H1 (cell line): ENCODE results near the gene MICALL2.

Experiments
- BCL11A ChIP-seq, 2 experiments: IDR thresholded peaks; one replicate each; pipeline ENCODE4 v1.6.1; 2011; ENCODE audit warnings: low read depth in 2 of 2, low read length in 2 of 2, mild to moderate bottlenecking in 2 of 2
- EGR1 ChIP-seq: IDR thresholded peaks from 2 replicates; pipeline ENCODE4 v1.6.1; 2011; ENCODE audit warnings: low read depth, low read length, borderline replicate concordance
- EP300 ChIP-seq, 2 experiments: IDR thresholded peaks; 1 replicate in 1 of 2; 2 replicates in 1 of 2; pipeline ENCODE4 v1.6.1; 2011 to 2012; ENCODE audit warnings: low read depth in 2 of 2, low read length in 2 of 2, mild to moderate bottlenecking in 2 of 2, borderline replicate concordance in 1 of 2, inconsistent platforms in 1 of 2, moderate library complexity in 1 of 2
- EZH2 ChIP-seq: fragments of 200-600 bp; sonication (generic); IDR thresholded peaks from 2 replicates; pipeline ENCODE4 v1.7.1; 2012; ENCODE audit warnings: low read depth, mild to moderate bottlenecking, moderate library complexity, low read length, inconsistent platforms; ENCODE audit not compliant: severe bottlenecking
- KDM4A ChIP-seq: IDR thresholded peaks from one replicate; pipeline ENCODE4 v1.7.1; 2012; ENCODE audit warnings: low read depth, mild to moderate bottlenecking, moderate library complexity, low read length, inconsistent platforms; ENCODE audit not compliant: severe bottlenecking
- KDM5A ChIP-seq: fragments of 200-600 bp; IDR thresholded peaks from 2 replicates; pipeline ENCODE4 v1.7.1; 2012; ENCODE audit warnings: mild to moderate bottlenecking, low read length, inconsistent platforms, mixed read lengths
- MAFK ChIP-seq: IDR thresholded peaks from 2 replicates; pipeline ENCODE4 v1.6.1; 2012; ENCODE audit warnings: low read depth, mild to moderate bottlenecking, improper control_type of control experiment, low read length
- MAX ChIP-seq: IDR thresholded peaks from 2 replicates; pipeline ENCODE4 v1.6.1; 2012; ENCODE audit warnings: inconsistent platforms
- POLR2A ChIP-seq, 2 experiments: IDR thresholded peaks; 1 replicate in 1 of 2; 2 replicates in 1 of 2; pipeline ENCODE4 v1.6.1; 2011; ENCODE audit warnings: low read depth in 2 of 2, low read length in 2 of 2, mild to moderate bottlenecking in 2 of 2; ENCODE audit errors: control extremely low read depth in 1 of 2
- POLR2AphosphoS5 ChIP-seq: IDR thresholded peaks from 2 replicates; pipeline ENCODE4 v1.6.1; 2011; ENCODE audit warnings: low read depth, low read length
- RNF2 ChIP-seq: fragments of 200-900, 300-1000 bp; sonication (generic); IDR thresholded peaks from 2 replicates; pipeline ENCODE4 v1.7.1; 2016; ENCODE audit warnings: borderline replicate concordance, low read depth, mild to moderate bottlenecking, antibody characterized with exemption, low read length; ENCODE audit not compliant: poor library complexity, severe bottlenecking; ENCODE audit errors: missing control alignments
- RXRA ChIP-seq: IDR thresholded peaks from 2 replicates; pipeline ENCODE4 v1.6.1; 2011; ENCODE audit warnings: low read depth, mild to moderate bottlenecking, low read length, moderate library complexity; ENCODE audit not compliant: insufficient read depth
- SIN3A ChIP-seq, 2 experiments: IDR thresholded peaks in 1 of 2; conservative IDR thresholded peaks in 1 of 2; 2 replicates each; pipeline ENCODE4 v1.6.1; 2011 to 2012; ENCODE audit warnings: low read length in 2 of 2, improper control_type of control experiment in 1 of 2, low read depth in 1 of 2, mild to moderate bottlenecking in 1 of 2
- TF ChIP-seq, protein P1 (sequence below), 3 experiments: IDR thresholded peaks; 1 replicate in 2 of 3; 2 replicates in 1 of 3; pipeline versions ENCODE4 v1.5.1 to v1.6.1; 2011; ENCODE audit warnings: low read length in 3 of 3, mild to moderate bottlenecking in 3 of 3, inconsistent platforms in 2 of 3, low read depth in 1 of 3, moderate library complexity in 1 of 3; ENCODE audit not compliant: insufficient read depth in 1 of 3; ENCODE audit errors: control extremely low read depth in 1 of 3

GRCh38 chr7:1425292-1426136 is 33.8 kb downstream of the MICALL2 start:
- TF ChIP-seq, protein P1, sequence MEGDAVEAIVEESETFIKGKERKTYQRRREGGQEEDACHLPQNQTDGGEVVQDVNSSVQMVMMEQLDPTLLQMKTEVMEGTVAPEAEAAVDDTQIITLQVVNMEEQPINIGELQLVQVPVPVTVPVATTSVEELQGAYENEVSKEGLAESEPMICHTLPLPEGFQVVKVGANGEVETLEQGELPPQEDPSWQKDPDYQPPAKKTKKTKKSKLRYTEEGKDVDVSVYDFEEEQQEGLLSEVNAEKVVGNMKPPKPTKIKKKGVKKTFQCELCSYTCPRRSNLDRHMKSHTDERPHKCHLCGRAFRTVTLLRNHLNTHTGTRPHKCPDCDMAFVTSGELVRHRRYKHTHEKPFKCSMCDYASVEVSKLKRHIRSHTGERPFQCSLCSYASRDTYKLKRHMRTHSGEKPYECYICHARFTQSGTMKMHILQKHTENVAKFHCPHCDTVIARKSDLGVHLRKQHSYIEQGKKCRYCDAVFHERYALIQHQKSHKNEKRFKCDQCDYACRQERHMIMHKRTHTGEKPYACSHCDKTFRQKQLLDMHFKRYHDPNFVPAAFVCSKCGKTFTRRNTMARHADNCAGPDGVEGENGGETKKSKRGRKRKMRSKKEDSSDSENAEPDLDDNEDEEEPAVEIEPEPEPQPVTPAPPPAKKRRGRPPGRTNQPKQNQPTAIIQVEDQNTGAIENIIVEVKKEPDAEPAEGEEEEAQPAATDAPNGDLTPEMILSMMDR (IDR thresholded peaks at IDR 0.05; ENCODE audit: control extremely low read depth in 1 of 3, insufficient read depth in 1 of 3, low read depth in 1 of 3, low read length in 3 of 3), result no peak
- no peak for TF ChIP-seq POLR2AphosphoS5
- no peak for TF ChIP-seq EZH2
- no peak for TF ChIP-seq RNF2
- no peak for TF ChIP-seq RXRA
- TF ChIP-seq BCL11A (IDR thresholded peaks at IDR 0.05; ENCODE audit: low read depth in 2 of 2, low read length in 2 of 2), result no peak
- TF ChIP-seq MAX, result 0 out of 2 replicates have a peak, but pooled peaks have one; percentile 23
- no peak for TF ChIP-seq SIN3A (conservative IDR thresholded peaks at IDR 0.05 in 1 of 2, IDR thresholded peaks at IDR 0.05 in 1 of 2; ENCODE audit: low read depth in 1 of 2, low read length in 2 of 2)
- no peak for TF ChIP-seq POLR2A (IDR thresholded peaks at IDR 0.05; ENCODE audit: control extremely low read depth in 1 of 2, low read depth in 2 of 2, low read length in 2 of 2)
- no peak for TF ChIP-seq EGR1
- no peak for TF ChIP-seq MAFK
- TF ChIP-seq KDM4A, result no peak
- no peak for TF ChIP-seq EP300 (IDR thresholded peaks at IDR 0.05; ENCODE audit: borderline replicate concordance in 1 of 2, low read depth in 2 of 2, low read length in 2 of 2)
- no peak for TF ChIP-seq KDM5A
